Kidney epithelial cell (primary cell): ENCODE data around the gene ZNF276. TPM values are rescaled to one million over a fixed set of nuclear protein-coding genes. Genes with fewer than 3 reads are reported as not detected.

Source experiments
- DNase-seq: peaks from one replicate; pipeline ENCODE4 v3.0.0-alpha.2; 2010; ENCODE audit warnings: low read depth
- H3K27me3 ChIP-seq: 2 replicates; pipeline ENCODE4 v1.6.0; 2011; ENCODE audit warnings: low read length; ENCODE audit not compliant: control insufficient read depth, insufficient read depth
- H3K36me3 ChIP-seq: 2 replicates; pipeline ENCODE4 v1.5.1; 2011; ENCODE audit warnings: low read length; ENCODE audit not compliant: control insufficient read depth, insufficient read depth
- H3K4me3 ChIP-seq: 2 replicates; pipeline ENCODE4 v1.5.1; 2011; ENCODE audit warnings: low read depth, mild to moderate bottlenecking, control low read depth, low read length
- CTCF ChIP-seq: IDR thresholded peaks from 2 replicates; pipeline ENCODE4 v1.5.1; 2011; ENCODE audit warnings: mild to moderate bottlenecking, moderate library complexity, low read length, control low read depth, inconsistent platforms; ENCODE audit not compliant: insufficient read depth, poor library complexity, severe bottlenecking
- total RNA-seq: library from RNA; depleted of rRNA; stranded (reverse); fragments of >200 nt; gene quantifications from 2 replicates; pipeline ENCODE4 v1.2.3, GENCODE V29; 2015

ZNF276 gene
- total RNA-seq, 1 donor from 2014 or later: 21.7 TPM

GRCh38 chr16:89700100-89700648 is 21.2 kb upstream of the ZNF276 start:
- Histone ChIP-seq H3K36me3 (no peaks in the 10 kb centered on the region), H3K27me3 (no peaks in the 10 kb centered on the region), H3K4me3 (peak overlapping the region; percentile 57)
- DNase-seq: peak; percentile 90
- peak; percentile 85 for TF ChIP-seq CTCF

GRCh38 chr16:89700649-89701424 is 20.5 kb upstream of the ZNF276 start:
- Histone ChIP-seq H3K36me3 (no peaks in the 10 kb centered on the region), H3K27me3 (no peaks in the 10 kb centered on the region), H3K4me3 (peak overlapping the region; percentile 57)
- no peak for DNase-seq
- peak; percentile 24 for TF ChIP-seq CTCF

- DNase-seq: peak; percentile 72
- TF ChIP-seq CTCF: peak; percentile 37
- no peaks in the 10 kb centered on the region for H3K27me3 ChIP-seq
- H3K36me3 ChIP-seq: no peaks in the 10 kb centered on the region
- peak within 1 kb of the TSS; percentile 57 for H3K4me3 ChIP-seq
Measured at GRCh38 chr16:89701425-89702406, 19.6 kb upstream of the ZNF276 start, which contains the start of gene SPATA2L. Gene SPATA2L (minus strand): TSS chr16:89701705. CDS start chr16:89701232, 473 bp downstream.

- no peak overlapping the region for H3K4me3 ChIP-seq
- no peaks in the 10 kb centered on the region for H3K27me3 ChIP-seq
- no peaks in the 10 kb centered on the region for H3K36me3 ChIP-seq
- DNase-seq: no peak
- TF ChIP-seq CTCF: no peak
Measured at GRCh38 chr16:89704281-89704680, 17.1 kb upstream of the ZNF276 start.

GRCh38 chr16:89705006-89705405 is 16.3 kb upstream of the ZNF276 start:
- no peak for TF ChIP-seq CTCF

More at GRCh38 chr16:89705006-89705405, 16.3 kb upstream of the ZNF276 start:
- no peak for DNase-seq
- Histone ChIP-seq H3K36me3 (no peaks in the 10 kb centered on the region), H3K4me3 (no peak overlapping the region), H3K27me3 (no peaks in the 10 kb centered on the region)
